Measurements from ENCODE around the gene PRKAG2. TPM values are rescaled to one million over a fixed set of nuclear protein-coding genes. Genes with fewer than 3 reads are reported as not detected.
"Not testable (repeated sequence)": the region's sequence is repeated elsewhere in the genome, so short reads cannot be mapped to it uniquely, and the experiment has no call there.

The PRKAG2 gene
- total RNA-seq, 2 experiments from 2014 or later: 18.4 to 29.9 TPM

DNA sequence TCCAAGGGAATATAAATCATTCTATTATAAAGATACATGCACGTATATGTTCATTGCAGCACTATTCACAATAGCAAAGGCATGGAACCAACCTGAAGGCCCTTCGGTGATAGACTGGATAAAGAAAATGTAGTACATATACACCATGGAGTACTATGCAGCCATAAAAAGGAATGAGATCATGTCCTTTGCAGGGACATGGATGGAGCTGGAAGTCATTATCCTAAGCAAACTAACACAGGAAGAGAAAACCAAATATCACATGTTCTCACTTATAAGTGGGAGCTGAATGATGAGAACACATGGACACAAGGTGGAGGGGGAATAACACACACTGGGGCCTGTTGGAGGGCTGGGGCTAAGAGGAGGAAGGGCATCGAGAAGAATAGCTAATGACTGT is 30.2 kb upstream of the PRKAG2 start:
- not testable (repeated sequence) for H3K9me3 Mint-ChIP-seq (ENCODE audit: low read depth)

DNA sequence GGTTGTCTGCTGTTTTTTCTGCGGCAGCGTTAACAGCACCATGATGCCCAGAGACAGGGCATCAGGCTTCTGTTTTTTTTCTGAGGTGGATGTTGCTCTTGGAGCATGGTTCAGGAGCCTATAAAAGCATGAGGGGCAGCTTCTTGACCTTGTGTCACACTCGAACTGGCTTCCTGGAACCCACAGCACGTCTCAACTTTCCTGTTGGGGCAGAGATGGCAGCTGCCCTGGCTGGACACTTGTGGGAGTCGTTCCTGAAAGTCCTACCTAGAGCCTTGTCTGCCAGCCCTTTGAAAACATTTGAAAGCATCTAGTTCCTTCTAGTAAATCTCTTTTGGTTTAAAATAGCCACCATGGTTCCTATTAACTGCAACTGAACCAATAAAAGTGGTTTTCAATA is 28.9 kb upstream of the PRKAG2 start:
- Mint-ChIP-seq H3K27ac (no peak overlapping the region), H3K9me3 (ENCODE audit: low read depth) (no peaks in the 10 kb centered on the region), H3K27me3 (peaks cover 43% of the 10 kb centered on the region), H3K4me3 (no peak overlapping the region), H3K4me1 (no peaks in the 10 kb centered on the region), H3K36me3 (no peaks in the 10 kb centered on the region)
- CTCF ChIA-PET: no interaction called here
- DNase-seq: no peak
- no peak for ATAC-seq

More for the DNA sequence above, 30.2 kb upstream of the PRKAG2 start:
- peaks cover 45% of the 10 kb centered on the region for H3K27me3 Mint-ChIP-seq
- H3K27ac Mint-ChIP-seq, DNase-seq, H3K36me3 Mint-ChIP-seq, H3K4me3 Mint-ChIP-seq, CTCF ChIA-PET, ATAC-seq, H3K4me1 Mint-ChIP-seq: not testable (repeated sequence)

DNA sequence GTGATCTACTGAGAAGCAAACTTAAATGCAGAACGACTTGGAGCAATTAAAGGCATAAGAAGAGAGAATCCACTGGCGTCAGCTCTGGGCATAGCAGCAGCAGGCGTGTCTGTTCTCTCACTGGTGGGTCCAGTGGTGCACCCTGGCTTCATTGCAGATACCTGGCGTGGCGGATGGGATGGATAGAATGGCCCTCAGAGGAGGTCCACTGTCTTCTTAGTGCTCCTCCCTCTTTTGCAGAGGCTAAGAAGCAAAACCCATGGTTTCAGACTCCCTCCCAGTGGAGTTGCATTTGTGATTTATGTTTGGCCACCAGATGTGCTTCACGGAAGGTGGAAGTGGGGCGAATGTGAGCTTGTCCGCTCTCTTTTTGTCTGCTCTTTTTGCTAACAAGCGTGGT is 28.4 kb upstream of the PRKAG2 start:
- ATAC-seq (no peak), DNase-seq (no peak)
- H3K9me3 Mint-ChIP-seq (ENCODE audit: low read depth): no peaks in the 10 kb centered on the region
- CTCF ChIA-PET: no interaction called here
- no peak overlapping the region for H3K4me3 Mint-ChIP-seq
- no peaks in the 10 kb centered on the region for H3K4me1 Mint-ChIP-seq
- H3K36me3 Mint-ChIP-seq: no peaks in the 10 kb centered on the region
- H3K27me3 Mint-ChIP-seq: peaks cover 43% of the 10 kb centered on the region
- H3K27ac Mint-ChIP-seq: no peak overlapping the region

DNA sequence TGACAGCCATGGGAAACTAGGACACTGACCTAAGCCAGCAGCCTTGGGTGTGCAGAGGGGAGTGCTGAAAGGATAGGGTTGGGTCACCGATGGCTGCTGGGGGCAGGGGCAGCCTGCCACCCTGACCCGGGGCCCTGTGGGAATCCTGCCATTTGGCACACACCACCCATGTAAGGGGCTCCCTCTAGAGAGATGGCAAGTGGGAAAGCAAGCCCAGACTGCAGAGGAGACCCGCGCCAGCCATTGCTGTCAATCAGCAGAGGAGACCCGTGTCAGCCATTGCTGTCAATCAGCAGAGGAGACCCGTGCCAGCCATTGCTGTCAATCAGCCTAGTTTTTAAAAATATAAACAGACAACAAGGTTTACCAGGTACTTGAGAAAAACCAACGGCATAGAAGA is 27.4 kb upstream of the PRKAG2 start:
- no peak overlapping the region for H3K4me3 Mint-ChIP-seq
- H3K27me3 Mint-ChIP-seq: peaks cover 44% of the 10 kb centered on the region
- ATAC-seq: no peak
- H3K4me1 Mint-ChIP-seq: no peaks in the 10 kb centered on the region
- DNase-seq: no peak
- CTCF ChIA-PET: no interaction called here
- no peaks in the 10 kb centered on the region for H3K36me3 Mint-ChIP-seq
- H3K9me3 Mint-ChIP-seq (ENCODE audit: low read depth): no peaks in the 10 kb centered on the region
- H3K27ac Mint-ChIP-seq: no peak overlapping the region

DNA sequence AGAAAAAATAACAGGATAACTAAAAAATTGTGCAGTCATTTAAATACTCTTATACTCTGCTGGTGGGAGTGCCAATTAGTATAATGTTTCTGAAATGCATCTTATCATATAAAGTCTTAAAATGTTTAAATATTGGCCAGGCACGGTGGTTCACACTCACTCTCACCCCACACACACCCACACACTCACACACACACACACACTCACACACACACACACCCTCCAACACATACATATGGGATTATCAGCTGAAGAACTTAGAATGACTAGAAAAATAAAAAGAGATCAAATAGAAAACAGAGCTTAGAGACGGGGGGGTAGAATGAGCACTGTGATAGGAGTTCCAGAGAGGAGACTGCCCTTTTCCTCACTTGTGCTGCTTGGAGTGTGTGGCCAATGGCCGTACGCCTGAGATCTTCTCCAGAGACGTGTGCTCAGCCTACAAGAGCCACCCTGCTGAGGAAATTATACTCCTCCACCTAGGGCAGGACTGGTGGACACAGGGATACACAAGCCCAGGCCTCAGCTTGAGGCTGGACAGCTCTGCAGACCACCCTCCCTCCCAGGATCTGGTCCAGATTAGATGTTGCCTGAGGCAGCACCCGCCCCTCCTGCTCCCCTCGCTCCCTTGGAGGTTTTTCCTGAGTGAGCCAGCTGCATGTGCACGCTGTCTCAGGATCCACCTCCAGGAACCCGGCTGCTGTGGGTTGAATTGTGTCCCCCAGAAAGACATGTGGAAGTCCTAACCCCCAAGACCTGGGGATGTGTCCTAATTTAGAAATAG is 26.5 kb upstream of the PRKAG2 start:
- Mint-ChIP-seq H3K4me1 (no peaks in the 10 kb centered on the region), H3K4me3 (no peak overlapping the region), H3K9me3 (ENCODE audit: low read depth) (no peaks in the 10 kb centered on the region), H3K27me3 (peaks cover 37% of the 10 kb centered on the region), H3K27ac (no peak overlapping the region), H3K36me3 (no peaks in the 10 kb centered on the region)
- no peak for DNase-seq
- ATAC-seq: no peak
- CTCF ChIA-PET: no interaction called here

DNA sequence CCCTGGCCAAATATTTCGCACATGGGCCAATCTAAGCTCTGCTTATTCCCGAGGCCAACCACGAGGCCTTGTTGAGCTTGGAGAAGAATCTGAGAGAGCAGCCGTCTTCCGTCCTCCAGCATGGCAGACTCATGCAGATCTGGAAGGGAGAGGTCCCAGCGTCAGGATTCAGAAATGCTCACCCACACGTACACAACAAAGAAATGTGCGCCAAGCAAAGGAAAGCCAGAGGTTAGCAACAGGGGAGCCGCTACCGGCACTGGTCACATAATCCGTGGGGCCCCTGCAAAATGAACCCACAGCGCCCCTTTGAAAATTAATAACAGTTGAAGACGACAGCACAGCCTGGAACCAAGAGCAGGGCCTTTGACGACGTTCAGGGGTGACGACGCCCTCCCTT is 25.4 kb upstream of the PRKAG2 start:
- no peaks in the 10 kb centered on the region for H3K4me1 Mint-ChIP-seq
- DNase-seq (no peak), ATAC-seq (no peak)
- peaks cover 32% of the 10 kb centered on the region for H3K27me3 Mint-ChIP-seq
- CTCF ChIA-PET: no interaction called here
- no peak overlapping the region for H3K27ac Mint-ChIP-seq
- no peak overlapping the region for H3K4me3 Mint-ChIP-seq
- H3K36me3 Mint-ChIP-seq: no peaks in the 10 kb centered on the region
- no peaks in the 10 kb centered on the region for H3K9me3 Mint-ChIP-seq (ENCODE audit: low read depth)

DNA sequence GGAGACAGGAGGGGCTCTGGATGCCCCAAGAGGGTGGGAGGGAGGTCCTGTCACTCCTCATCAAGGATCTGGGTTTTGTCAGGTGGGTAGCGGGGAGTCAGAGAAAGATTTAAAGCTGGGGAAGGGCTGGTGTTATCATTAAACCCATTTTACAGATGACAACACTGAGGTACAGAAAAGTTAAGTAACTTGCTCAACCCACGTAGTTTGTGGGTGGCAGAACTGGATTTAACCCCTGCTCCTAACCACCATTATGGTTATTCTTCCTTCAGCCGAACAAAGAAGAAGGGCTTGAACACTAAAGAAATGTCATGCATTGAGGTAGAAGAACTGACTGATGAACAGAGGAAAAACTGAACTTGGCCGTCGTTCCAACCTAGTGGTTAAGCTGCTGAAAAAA is 24.9 kb upstream of the PRKAG2 start:
- DNase-seq (no peak), ATAC-seq (no peak)
- H3K36me3 Mint-ChIP-seq: no peaks in the 10 kb centered on the region
- no peak overlapping the region for H3K4me3 Mint-ChIP-seq
- H3K4me1 Mint-ChIP-seq: no peaks in the 10 kb centered on the region
- H3K27me3 Mint-ChIP-seq: peaks cover 27% of the 10 kb centered on the region
- H3K9me3 Mint-ChIP-seq (ENCODE audit: low read depth): no peaks in the 10 kb centered on the region
- no peak overlapping the region for H3K27ac Mint-ChIP-seq
- CTCF ChIA-PET: no interaction called here

DNA sequence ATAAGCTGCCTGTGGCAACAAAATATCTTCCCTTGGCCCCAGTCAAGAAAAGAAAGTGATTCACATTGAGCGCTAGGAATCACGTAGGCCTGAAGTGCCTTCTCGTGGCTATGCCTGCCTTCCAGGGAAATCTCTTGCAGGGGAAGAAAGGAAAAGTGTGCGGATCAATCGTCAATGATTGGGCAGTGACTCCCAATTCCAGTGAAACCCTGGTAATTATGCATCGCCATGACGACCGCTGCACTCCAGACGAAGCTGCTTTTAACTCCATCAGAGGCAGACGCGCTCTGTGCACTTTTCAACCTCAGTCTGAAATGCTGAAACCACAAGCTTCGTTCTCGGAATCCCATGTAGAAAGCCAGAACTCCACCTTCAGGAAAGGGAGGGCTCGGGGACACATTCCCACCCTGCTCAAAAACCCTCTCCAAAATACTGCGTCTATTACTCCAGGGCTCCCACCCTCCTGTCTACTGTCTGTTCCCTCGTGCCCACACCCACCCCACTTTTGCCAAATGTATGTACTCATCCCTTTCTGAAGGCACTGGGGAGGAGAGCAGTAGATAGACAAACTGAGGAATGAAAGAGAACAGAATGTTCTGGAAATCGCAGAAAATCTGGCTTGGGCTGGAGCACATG is 24.2 kb upstream of the PRKAG2 start:
- CTCF ChIA-PET: no interaction called here
- H3K36me3 Mint-ChIP-seq: no peaks in the 10 kb centered on the region

DNA sequence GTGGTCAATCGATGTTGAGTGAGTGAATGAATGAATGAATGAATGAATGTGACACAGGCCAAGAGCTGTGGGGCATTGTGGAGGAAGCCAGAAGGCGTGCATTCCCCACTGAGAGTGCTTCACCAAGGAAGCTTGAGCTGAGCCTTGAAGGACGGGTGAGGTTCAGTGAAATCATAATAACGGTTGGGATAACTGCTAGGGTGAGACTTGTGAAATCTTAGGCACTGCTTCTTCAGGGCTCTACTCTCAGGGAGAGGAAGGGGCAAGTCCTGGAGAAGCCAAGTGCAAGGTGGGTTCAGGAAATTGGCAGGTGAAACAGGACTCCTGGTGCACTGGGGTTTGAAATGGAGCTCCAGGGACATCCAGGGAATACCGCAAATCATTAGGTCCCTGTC is 23.7 kb upstream of the PRKAG2 start:
- H3K27me3 Mint-ChIP-seq: peaks cover 18% of the 10 kb centered on the region
- no peaks in the 10 kb centered on the region for H3K4me1 Mint-ChIP-seq
- DNase-seq (no peak), ATAC-seq (no peak)
- H3K9me3 Mint-ChIP-seq (ENCODE audit: low read depth): no peaks in the 10 kb centered on the region
- H3K4me3 Mint-ChIP-seq: no peak overlapping the region
- H3K36me3 Mint-ChIP-seq: no peaks in the 10 kb centered on the region
- no peak overlapping the region for H3K27ac Mint-ChIP-seq
- CTCF ChIA-PET: no interaction called here

More for the DNA sequence above, 24.2 kb upstream of the PRKAG2 start:
- no peak overlapping the region for H3K27ac Mint-ChIP-seq
- no peak overlapping the region for H3K4me3 Mint-ChIP-seq
- peaks cover 21% of the 10 kb centered on the region for H3K27me3 Mint-ChIP-seq
- H3K9me3 Mint-ChIP-seq (ENCODE audit: low read depth): no peaks in the 10 kb centered on the region
- no peak for DNase-seq
- H3K4me1 Mint-ChIP-seq: no peaks in the 10 kb centered on the region
- ATAC-seq: no peak

DNA sequence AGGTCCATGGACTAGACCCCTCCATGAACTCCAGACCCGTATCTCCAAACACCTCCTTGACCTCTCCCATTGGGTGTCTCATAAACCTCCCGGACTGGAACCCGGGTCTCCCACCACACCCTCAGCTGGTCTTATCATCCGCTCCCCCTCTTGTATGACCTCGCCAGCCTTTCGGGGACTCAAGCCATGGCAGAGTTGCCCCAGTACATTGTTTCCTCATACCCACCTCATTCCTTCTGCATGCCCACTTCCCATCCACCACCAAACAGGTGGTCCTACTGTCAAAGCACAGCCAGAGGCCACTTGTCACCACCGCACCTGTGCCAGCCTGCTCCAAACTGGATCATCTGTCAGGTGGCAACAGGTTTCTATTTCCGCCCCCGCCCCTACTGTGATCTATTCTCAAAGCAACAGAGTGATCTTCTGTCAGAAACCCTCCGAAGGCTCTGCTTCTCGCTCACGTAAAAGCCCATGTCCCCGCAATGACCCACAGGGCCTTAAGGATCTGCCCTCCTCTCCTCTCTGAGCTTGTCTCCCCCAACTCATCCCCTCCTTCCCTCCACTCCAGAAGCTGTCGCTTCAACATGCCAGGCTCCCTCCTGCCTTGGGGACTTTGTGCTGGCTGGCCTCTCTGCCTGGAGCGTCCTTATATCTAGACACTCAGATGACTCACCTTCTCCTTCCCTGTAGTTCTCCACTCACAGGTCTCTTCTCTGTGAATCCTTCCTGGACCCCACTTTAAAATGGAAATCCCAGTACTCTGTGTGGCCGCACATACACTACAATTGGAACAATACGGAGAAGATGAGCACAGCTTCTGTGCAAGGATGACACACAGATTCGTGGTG is 22.8 kb upstream of the PRKAG2 start:
- no peak overlapping the region for H3K4me3 Mint-ChIP-seq
- no peak for DNase-seq
- no peaks in the 10 kb centered on the region for H3K4me1 Mint-ChIP-seq
- no peak overlapping the region for H3K27ac Mint-ChIP-seq
- H3K9me3 Mint-ChIP-seq (ENCODE audit: low read depth): no peaks in the 10 kb centered on the region
- no peak for ATAC-seq
- CTCF ChIA-PET: no interaction called here
- H3K36me3 Mint-ChIP-seq: no peaks in the 10 kb centered on the region
- peaks cover 12% of the 10 kb centered on the region for H3K27me3 Mint-ChIP-seq

DNA sequence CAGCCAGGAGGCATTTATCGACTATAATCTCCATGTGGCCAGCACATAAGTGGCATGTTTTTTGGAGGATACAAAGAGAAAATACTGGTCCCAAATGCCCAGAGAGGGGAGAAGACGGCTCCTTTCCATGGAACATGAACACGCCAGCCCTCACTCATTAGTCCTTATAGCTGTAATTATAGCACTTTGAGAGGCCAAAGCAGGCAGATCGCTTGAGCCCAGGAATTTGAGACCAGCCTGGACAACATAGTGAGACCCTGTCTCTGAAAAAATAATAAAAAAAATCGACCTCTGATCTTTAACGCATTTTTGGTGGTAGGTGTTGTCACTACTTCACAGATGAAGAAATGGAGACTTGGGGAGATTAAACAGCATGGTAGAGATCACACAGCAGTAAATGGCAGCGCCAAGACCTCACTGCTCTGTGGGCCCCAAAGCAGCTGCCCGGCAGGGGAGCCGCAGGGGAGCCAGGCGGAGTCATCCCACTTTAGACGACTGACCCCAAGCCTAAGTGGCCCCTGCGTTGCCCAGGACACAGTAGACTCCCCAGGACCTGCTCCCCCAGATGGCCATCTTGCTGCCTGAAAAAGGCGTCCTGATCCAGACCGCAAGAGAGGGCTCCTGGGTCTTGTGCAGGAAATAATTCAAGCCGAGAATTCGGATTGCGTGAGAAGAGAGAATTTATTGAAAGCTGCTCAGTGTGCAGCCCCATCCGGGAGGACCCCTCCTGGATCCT is 21.2 kb upstream of the PRKAG2 start:
- H3K27ac Mint-ChIP-seq: no peak overlapping the region
- peaks cover 5% of the 10 kb centered on the region for H3K27me3 Mint-ChIP-seq
- no peaks in the 10 kb centered on the region for H3K9me3 Mint-ChIP-seq (ENCODE audit: low read depth)
- no peak for ATAC-seq
- no peaks in the 10 kb centered on the region for H3K4me1 Mint-ChIP-seq
- no peak for DNase-seq
- no peak overlapping the region for H3K4me3 Mint-ChIP-seq
- CTCF ChIA-PET: no interaction called here
- no peaks in the 10 kb centered on the region for H3K36me3 Mint-ChIP-seq

DNA sequence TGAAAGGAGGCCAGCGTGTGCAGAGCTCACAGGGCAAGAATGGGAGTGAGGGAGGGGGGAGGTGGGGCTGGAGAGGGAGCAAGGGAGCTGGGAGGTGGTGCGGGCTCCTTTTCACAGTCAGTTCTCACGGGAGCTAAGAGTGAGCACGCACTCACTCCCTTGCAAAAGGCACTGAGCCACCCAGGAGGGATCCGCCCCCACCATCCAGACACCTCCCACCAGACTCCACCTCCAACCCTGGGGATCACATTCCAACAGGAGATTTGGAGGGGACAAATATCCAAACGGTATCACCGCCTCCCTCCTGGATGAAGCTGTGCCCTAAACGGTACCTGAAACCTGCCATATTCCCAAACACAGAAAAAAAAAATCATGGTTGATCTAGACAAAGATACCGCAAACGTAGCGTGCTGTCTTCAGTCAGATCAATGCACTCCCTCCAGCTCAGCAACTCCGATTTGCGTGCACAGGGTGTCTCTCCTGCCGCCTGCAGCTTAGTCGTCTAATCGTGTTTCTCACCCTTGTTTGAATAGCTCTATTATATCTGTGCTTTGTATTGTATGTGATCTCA is 20.3 kb upstream of the PRKAG2 start:
- Mint-ChIP-seq H3K9me3 (ENCODE audit: low read depth) (no peaks in the 10 kb centered on the region), H3K27me3 (peaks cover 11% of the 10 kb centered on the region), H3K4me1 (no peaks in the 10 kb centered on the region), H3K36me3 (no peaks in the 10 kb centered on the region), H3K27ac (no peak overlapping the region), H3K4me3 (no peak overlapping the region)
- CTCF ChIA-PET: no interaction called here
- ATAC-seq (no peak), DNase-seq (no peak)

DNA sequence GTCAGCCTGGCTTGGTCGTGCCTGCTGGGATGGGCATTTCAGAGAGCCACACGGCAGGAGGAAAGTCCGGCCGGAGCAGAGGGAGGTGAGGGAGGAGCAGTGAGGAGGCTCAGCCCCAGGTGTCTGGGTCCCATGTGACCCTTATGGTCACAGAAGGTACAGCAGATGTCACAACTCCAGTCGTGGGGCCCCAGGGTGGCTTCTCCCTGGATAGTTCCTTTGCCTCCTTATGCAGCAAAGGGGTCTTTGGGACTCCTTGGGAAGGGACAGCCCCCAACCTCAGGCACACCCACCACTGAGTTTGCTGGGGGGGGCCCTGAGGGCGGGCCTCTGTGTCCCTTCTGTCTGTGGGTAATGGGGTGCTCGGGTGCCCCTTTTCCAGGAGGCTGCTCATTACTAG is 19.6 kb upstream of the PRKAG2 start:
- peaks cover 18% of the 10 kb centered on the region for H3K27me3 Mint-ChIP-seq
- H3K4me3 Mint-ChIP-seq: no peak overlapping the region
- no peaks in the 10 kb centered on the region for H3K9me3 Mint-ChIP-seq (ENCODE audit: low read depth)

More for the DNA sequence above, 19.6 kb upstream of the PRKAG2 start:
- no peak overlapping the region for H3K27ac Mint-ChIP-seq
- DNase-seq (no peak), ATAC-seq (no peak)
- CTCF ChIA-PET: no interaction called here
- no peaks in the 10 kb centered on the region for H3K36me3 Mint-ChIP-seq
- no peaks in the 10 kb centered on the region for H3K4me1 Mint-ChIP-seq
